Measurements from ENCODE around the gene SORBS1.

Gene SORBS1

GRCh38 chr10:95440038-95440725 lies 121.0 kb downstream of the SORBS1 start:
- no peak for DNase-seq (ENCODE audit: low read depth in 2 of 2)

DNA sequence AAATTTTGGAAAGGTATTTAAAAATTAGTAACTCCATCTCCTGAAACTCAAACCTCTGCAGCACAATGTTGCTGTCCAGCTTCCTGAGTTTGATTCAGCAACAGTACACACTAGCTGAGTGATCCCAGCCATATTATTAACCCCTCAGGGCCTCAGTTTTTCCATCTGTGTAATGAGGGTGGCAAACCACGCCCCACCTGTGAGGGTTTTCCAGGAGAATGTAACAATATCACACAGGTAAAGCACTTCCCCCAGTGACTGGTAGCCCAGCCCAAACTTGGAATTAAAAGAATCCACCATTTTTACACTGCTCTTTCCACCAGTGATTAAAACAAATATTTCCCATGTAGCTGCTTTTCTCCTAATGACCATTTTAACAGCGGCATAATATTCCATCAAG lies 122.4 kb downstream of the SORBS1 start:
- no peak for DNase-seq (ENCODE audit: low read depth in 2 of 2)

GRCh38 chr10:95437669-95438068 lies 123.5 kb downstream of the SORBS1 start:
- DNase-seq (ENCODE audit: low read depth in 2 of 2), result no peak

DNA sequence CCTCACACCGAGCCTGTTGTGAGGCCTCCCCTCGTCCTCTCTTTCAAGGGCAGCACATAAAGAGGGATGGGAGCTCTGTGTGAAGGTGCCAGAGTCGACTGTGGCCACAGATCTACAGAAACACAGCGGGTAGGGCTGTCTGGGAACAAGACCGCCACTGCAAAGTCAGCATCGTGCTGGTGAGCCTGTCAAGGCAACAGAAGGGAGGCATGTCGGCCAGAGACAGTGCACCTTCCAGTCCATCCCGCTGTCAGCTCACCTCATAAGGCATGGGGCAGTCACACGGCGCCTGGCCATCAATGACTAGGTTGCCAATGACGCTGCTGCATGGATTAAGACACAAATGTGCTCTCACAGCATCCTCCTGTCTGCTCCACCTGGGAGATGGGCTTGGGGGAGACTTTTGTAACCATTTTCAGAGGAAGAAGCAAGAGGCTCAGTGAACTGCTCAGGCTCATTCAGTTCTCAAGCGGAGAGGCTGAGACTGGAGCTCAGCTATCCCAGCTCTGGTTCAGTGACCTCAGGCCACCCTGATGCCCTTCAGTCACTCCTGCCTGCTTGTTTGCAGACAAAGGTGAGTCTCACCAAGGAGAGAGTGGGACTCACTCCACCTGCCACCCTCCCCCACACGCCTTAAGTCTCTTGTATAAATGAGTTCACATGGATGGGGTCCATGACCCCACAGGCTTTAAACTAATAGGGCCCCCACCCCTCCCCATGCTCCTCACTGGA lies 125.5 kb downstream of the SORBS1 start:
- no peak for DNase-seq (ENCODE audit: low read depth in 2 of 2)

- DNase-seq (ENCODE audit: low read depth in 2 of 2), result no peak
Observed at GRCh38 chr10:95434583-95434982, 126.6 kb downstream of the SORBS1 start.

- DNase-seq (ENCODE audit: low read depth in 2 of 2), result no peak
Observed at GRCh38 chr10:95431900-95432342, 129.2 kb downstream of the SORBS1 start.

GRCh38 chr10:95430231-95430951 lies 130.8 kb downstream of the SORBS1 start:
- peak in 1 of 2 donors; percentile 3 for DNase-seq (ENCODE audit: low read depth in 2 of 2)

DNA sequence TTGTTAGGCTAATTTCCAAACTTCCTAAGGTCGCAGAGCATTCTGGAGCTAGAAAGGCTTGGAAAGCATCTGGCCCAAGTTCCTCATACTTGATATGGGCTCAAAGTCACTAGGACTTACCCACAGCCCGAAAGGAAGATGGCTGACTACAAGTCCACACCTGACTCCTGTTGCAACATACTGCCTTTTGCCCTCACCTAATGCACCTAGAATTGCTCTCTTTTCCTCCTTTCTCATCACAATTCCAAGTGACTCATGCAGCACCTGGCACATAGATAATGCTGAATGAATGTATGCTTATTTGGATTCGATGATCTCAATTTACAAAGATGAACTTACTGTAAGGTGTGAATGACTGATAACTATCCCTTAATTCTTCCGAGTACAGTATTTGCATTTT lies 131.5 kb downstream of the SORBS1 start:
- DNase-seq (ENCODE audit: low read depth in 2 of 2), result no peak

GRCh38 chr10:95428701-95429100 lies 132.5 kb downstream of the SORBS1 start:
- no peak for DNase-seq (ENCODE audit: low read depth in 2 of 2)

DNA sequence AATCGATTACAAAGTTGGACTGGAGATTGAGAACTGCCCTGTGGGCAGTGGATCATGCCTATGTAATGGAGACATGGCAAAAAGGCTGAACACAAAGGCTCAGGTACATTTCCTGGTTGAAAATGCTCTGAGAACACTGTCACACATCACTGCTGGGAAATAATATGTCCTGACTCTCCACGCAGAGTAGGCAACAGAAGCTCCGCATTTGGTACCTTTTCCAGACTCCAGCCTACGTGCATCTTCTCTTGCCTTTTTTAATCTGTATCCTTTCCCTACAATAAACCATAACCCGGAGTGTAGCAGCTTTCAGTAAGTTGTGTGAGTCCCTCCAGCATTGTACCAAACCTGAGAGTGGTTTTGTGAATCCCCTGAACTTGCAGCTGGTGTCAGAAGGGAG lies 134.7 kb downstream of the SORBS1 start:
- DNase-seq (ENCODE audit: low read depth in 2 of 2), result no peak

DNA sequence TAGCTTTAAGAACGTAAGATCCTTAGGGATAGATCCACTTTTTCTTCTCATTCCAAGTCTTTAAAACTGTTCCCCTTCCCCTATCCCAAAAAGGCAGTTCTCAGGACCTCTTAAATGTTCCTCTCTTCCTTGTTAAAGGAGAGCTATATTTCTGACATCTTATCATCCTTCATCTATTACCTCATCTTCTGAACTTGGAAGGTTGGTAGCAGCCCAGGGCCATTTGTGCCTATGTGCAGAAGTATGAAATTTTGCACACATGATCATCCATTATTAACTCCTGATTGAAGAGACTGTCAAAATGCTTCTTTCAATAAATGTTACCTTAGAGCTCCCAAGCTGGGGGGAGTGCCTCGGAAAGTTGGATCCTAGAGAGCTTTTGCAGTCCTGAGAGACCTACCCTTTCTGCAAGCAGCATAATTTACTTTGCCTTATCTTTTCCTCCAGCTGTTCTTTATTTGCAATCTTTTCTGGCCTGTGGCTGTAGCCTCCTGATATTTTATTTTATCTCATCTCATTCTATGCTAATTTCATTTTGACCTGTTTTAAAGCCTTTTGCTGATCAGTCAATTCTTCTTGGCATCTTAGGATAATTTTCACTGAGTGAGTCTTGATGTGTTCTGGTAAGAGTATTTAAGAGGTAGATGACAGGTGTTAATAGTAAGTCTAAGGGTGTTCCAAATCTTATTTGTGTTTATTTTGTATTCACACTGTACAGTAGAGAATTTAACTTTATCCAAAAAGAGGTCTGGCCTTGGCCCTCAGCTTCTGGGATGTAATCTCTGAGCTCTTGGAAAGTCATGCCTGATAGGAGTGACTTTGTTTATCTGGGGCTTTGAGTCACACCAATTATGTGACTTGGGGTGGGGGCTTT lies 135.3 kb downstream of the SORBS1 start:
- DNase-seq (ENCODE audit: low read depth in 2 of 2), result no peak

GRCh38 chr10:95423164-95424005 lies 137.8 kb downstream of the SORBS1 start:
- no peak for DNase-seq (ENCODE audit: low read depth in 2 of 2)

GRCh38 chr10:95422233-95422632 lies 138.9 kb downstream of the SORBS1 start:
- DNase-seq (ENCODE audit: low read depth in 2 of 2), result no peak

GRCh38 chr10:95421782-95422181 lies 139.4 kb downstream of the SORBS1 start:
- no peak for DNase-seq (ENCODE audit: low read depth in 2 of 2)

GRCh38 chr10:95419399-95419798 lies 141.8 kb downstream of the SORBS1 start:
- no peak for DNase-seq (ENCODE audit: low read depth in 2 of 2)

DNA sequence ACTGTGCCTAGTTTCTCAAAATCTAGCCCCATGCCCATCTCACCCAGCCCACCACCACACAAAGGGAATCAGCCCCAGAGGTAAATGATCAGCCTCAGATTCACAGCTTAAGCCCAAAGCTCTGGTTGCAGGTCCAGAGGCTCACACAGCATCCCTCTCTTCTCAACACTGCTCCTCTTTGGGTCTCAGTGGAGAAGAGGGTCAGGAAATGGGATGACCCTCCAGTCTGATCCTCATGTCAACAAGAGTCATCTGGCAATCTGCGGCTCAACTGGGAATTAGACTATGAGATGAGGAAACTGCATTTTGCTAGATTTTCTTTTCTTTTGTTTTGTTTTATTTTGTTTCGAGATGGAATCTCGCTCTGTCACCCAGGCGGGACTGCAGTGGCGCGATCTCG lies 144.2 kb downstream of the SORBS1 start:
- DNase-seq (ENCODE audit: low read depth in 2 of 2), result no peak

GRCh38 chr10:95416270-95416669 lies 144.9 kb downstream of the SORBS1 start:
- no peak for DNase-seq (ENCODE audit: low read depth in 2 of 2)

DNA sequence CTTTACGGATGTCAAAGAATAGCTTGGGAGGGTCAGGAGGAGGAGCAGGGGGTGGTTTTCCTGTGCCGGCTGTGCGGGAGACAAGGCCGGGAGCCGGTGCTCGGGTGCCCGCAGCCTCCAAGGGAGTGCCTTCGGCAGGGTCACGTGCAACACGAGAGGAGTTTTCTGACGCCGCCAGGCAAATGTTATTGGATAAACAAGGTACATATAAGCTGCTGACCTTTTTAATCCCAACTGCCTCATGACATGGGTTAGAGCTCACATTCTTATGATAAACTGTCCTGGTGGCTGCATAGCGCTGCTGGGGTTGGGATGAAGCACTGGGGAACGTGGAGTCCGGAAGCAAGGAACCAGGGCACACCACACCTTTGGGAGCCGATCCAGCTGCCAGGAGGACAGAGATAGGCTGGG lies 145.5 kb downstream of the SORBS1 start:
- DNase-seq (ENCODE audit: low read depth in 2 of 2), result no peak

GRCh38 chr10:95414844-95415485 lies 146.2 kb downstream of the SORBS1 start:
- DNase-seq (ENCODE audit: low read depth in 2 of 2), result no peak
